Uterus (tissue), 2 donors: ENCODE measurements around the gene COL5A2.

Experiments used
- CTCF ChIP-seq, 4 experiments: fragments of 200-600 bp in 2 of 4; fragments of 450-650 bp in 2 of 4; sonication (generic) in 2 of 4; IDR thresholded peaks; one replicate each; pipeline ENCODE4 v1.5.1; 2016 to 2019; ENCODE audit warnings: antibody characterized with exemption in 4 of 4, mild to moderate bottlenecking in 2 of 4, moderate library complexity in 1 of 4
- POLR2A ChIP-seq, 2 donors: fragments of 450-650 bp; IDR thresholded peaks; one replicate each; pipeline ENCODE4 v1.6.1; 2016; ENCODE audit warnings: antibody characterized with exemption in 2 of 2, mild to moderate bottlenecking in 1 of 2, moderate library complexity in 1 of 2

- TF ChIP-seq POLR2A (IDR thresholded peaks at IDR 0.05) (no peak), CTCF (IDR thresholded peaks at IDR 0.05) (no peak)
These were observed 68.4 kb downstream of the COL5A2 start for GRCh38 chr2:189111063-189111715.
